Testis (tissue), 2 donors: ENCODE measurements around the gene RAB26.
"Not testable (repeated sequence)": the region's sequence is repeated elsewhere in the genome, so short reads cannot be mapped to it uniquely, and the experiment has no call there.

ENCODE experiments used
- POLR2A ChIP-seq: fragments of 450-650 bp; IDR thresholded peaks from one replicate; pipeline ENCODE4 v1.6.1; 2017; ENCODE audit warnings: antibody characterized with exemption, mild to moderate bottlenecking, moderate library complexity
- TF ChIP-seq, protein P1 (sequence below), 3 experiments: fragments of 450-650 bp in 2 of 3; fragments of 200-600 bp in 1 of 3; sonication (generic) in 1 of 3; IDR thresholded peaks; one replicate each; pipeline ENCODE4 v1.5.1; 2016 to 2019; ENCODE audit warnings: antibody characterized with exemption in 3 of 3, mild to moderate bottlenecking in 2 of 3, moderate library complexity in 1 of 3

DNA sequence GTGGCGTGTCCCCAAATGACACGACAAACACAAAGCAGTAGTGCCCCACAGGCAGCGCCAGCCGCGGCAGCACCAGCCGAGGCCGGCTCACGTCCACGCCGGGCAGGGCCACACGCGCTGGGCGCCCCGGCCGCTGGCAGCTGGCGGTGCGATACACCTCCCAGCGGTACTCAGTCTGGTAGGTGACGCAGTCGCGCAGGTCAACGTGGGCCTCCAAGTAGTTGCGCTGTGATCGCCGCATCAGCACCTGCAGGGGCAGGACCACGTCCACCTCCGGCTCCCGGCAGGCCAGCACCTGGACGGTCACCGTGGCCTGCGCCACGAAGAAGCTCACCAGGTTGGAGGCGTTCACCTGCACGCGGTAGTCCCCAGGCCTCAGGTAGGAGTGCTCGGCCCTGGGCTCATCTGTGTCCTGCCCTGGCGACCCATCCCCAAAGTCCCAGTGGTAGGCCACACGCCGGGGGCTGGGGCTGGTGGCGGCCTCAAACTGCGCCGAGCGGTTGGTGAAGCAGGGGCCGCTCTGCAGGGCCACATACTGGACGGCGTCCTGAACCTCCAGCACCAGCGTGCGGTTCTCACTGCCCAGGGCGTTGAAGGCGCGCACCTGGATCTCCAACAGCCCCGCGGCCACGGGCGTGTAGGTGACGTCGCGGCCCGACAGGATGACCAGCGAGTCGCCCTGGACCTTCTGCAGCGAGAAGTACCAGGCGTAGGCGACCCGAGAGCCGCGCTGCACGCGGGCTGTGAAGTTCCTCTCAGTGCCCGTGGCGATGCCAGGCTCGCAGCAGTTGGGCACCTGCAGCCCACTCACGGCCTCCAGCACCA lies 39.8 kb upstream of the RAB26 start:
- TF ChIP-seq, protein P1, sequence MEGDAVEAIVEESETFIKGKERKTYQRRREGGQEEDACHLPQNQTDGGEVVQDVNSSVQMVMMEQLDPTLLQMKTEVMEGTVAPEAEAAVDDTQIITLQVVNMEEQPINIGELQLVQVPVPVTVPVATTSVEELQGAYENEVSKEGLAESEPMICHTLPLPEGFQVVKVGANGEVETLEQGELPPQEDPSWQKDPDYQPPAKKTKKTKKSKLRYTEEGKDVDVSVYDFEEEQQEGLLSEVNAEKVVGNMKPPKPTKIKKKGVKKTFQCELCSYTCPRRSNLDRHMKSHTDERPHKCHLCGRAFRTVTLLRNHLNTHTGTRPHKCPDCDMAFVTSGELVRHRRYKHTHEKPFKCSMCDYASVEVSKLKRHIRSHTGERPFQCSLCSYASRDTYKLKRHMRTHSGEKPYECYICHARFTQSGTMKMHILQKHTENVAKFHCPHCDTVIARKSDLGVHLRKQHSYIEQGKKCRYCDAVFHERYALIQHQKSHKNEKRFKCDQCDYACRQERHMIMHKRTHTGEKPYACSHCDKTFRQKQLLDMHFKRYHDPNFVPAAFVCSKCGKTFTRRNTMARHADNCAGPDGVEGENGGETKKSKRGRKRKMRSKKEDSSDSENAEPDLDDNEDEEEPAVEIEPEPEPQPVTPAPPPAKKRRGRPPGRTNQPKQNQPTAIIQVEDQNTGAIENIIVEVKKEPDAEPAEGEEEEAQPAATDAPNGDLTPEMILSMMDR (IDR thresholded peaks at IDR 0.05) = not testable (repeated sequence)
- not testable (repeated sequence) for TF ChIP-seq POLR2A
